HUES48 (cell line): ENCODE data around the gene ALG1.
"Not testable (repeated sequence)": the region's sequence is repeated elsewhere in the genome, so short reads cannot be mapped to it uniquely, and the experiment has no call there.

Source experiments
- H3K27ac ChIP-seq: one replicate; pipeline ENCODE4 v1.7.0; 2013; ENCODE audit warnings: low read depth, low read length, inconsistent platforms
- H3K27me3 ChIP-seq: 2 replicates; pipeline ENCODE4 v1.6.1; 2013; ENCODE audit warnings: mild to moderate bottlenecking, low read length; ENCODE audit not compliant: control insufficient read depth, insufficient read depth
- H3K36me3 ChIP-seq: 2 replicates; pipeline ENCODE4 v1.6.1; 2013; ENCODE audit warnings: low read length; ENCODE audit not compliant: control insufficient read depth, insufficient read depth
- H3K4me1 ChIP-seq: 2 replicates; pipeline ENCODE4 v1.6.1; 2013; ENCODE audit warnings: mild to moderate bottlenecking, low read length; ENCODE audit not compliant: control insufficient read depth, insufficient read depth
- H3K4me3 ChIP-seq: 2 replicates; pipeline ENCODE4 v1.5.1; 2013; ENCODE audit warnings: mild to moderate bottlenecking, low read depth, low read length
- H3K9ac ChIP-seq: 2 replicates; pipeline ENCODE4 v1.6.1; 2013; ENCODE audit warnings: mild to moderate bottlenecking, low read depth, low read length, moderate library complexity
- H3K9me3 ChIP-seq: 2 replicates; pipeline ENCODE4 v1.6.1; 2013; ENCODE audit warnings: low read length; ENCODE audit not compliant: control insufficient read depth, insufficient read depth

The ALG1 gene

GRCh38 chr16:5077304-5077703, 5.7 kb downstream of the ALG1 start:
- peaks cover 5% of the 10 kb centered on the region for H3K4me1 ChIP-seq
- no peak overlapping the region for H3K27ac ChIP-seq
- H3K36me3 ChIP-seq: peaks cover 50% of the 10 kb centered on the region
- H3K27me3 ChIP-seq: no peaks in the 10 kb centered on the region
- H3K9me3 ChIP-seq: no peaks in the 10 kb centered on the region
- H3K9ac ChIP-seq: no peak overlapping the region
- H3K4me3 ChIP-seq: no peak overlapping the region

GRCh38 chr16:5078626-5079025, 7.0 kb downstream of the ALG1 start:
- H3K9ac ChIP-seq: no peak overlapping the region
- no peaks in the 10 kb centered on the region for H3K4me1 ChIP-seq
- peaks cover 52% of the 10 kb centered on the region for H3K36me3 ChIP-seq
- H3K27me3 ChIP-seq: no peaks in the 10 kb centered on the region
- no peak overlapping the region for H3K27ac ChIP-seq
- H3K9me3 ChIP-seq: no peaks in the 10 kb centered on the region
- H3K4me3 ChIP-seq: no peak overlapping the region

- peaks cover 46% of the 10 kb centered on the region for H3K36me3 ChIP-seq
- H3K9me3 ChIP-seq: not testable (repeated sequence)
Observed at GRCh38 chr16:5080461-5080860, 8.8 kb downstream of the ALG1 start.

GRCh38 chr16:5080996-5081395, 9.4 kb downstream of the ALG1 start:
- not testable (repeated sequence) for H3K9me3 ChIP-seq, H3K4me1 ChIP-seq, H3K4me3 ChIP-seq, H3K27ac ChIP-seq, H3K27me3 ChIP-seq, H3K9ac ChIP-seq
- peaks cover 42% of the 10 kb centered on the region for H3K36me3 ChIP-seq

More at GRCh38 chr16:5080461-5080860, 8.8 kb downstream of the ALG1 start:
- H3K4me3 ChIP-seq, H3K27me3 ChIP-seq, H3K9ac ChIP-seq, H3K27ac ChIP-seq, H3K4me1 ChIP-seq: not testable (repeated sequence)

GRCh38 chr16:5083646-5084045, 12.0 kb downstream of the ALG1 start:
- peaks cover 31% of the 10 kb centered on the region for H3K36me3 ChIP-seq
- H3K27me3 ChIP-seq, H3K27ac ChIP-seq, H3K4me1 ChIP-seq, H3K9me3 ChIP-seq, H3K4me3 ChIP-seq, H3K9ac ChIP-seq: not testable (repeated sequence)

GRCh38 chr16:5084099-5084731, 12.6 kb downstream of the ALG1 start:
- H3K36me3 ChIP-seq: peaks cover 30% of the 10 kb centered on the region
- not testable (repeated sequence) for H3K4me3 ChIP-seq, H3K27me3 ChIP-seq, H3K27ac ChIP-seq, H3K9me3 ChIP-seq, H3K9ac ChIP-seq, H3K4me1 ChIP-seq

- not testable (repeated sequence) for H3K27ac ChIP-seq
- peaks cover 35% of the 10 kb centered on the region for H3K36me3 ChIP-seq
Observed at GRCh38 chr16:5084802-5085201, 13.2 kb downstream of the ALG1 start.

GRCh38 chr16:5085716-5086115, 14.1 kb downstream of the ALG1 start:
- H3K9me3 ChIP-seq, H3K9ac ChIP-seq, H3K4me3 ChIP-seq, H3K4me1 ChIP-seq, H3K27ac ChIP-seq, H3K27me3 ChIP-seq: not testable (repeated sequence)
- H3K36me3 ChIP-seq: peaks cover 44% of the 10 kb centered on the region

More at GRCh38 chr16:5084802-5085201, 13.2 kb downstream of the ALG1 start:
- H3K9ac ChIP-seq, H3K27me3 ChIP-seq, H3K4me3 ChIP-seq, H3K9me3 ChIP-seq, H3K4me1 ChIP-seq: not testable (repeated sequence)

GRCh38 chr16:5088086-5088790, 16.6 kb downstream of the ALG1 start:
- H3K9ac ChIP-seq, H3K27ac ChIP-seq, H3K4me1 ChIP-seq, H3K4me3 ChIP-seq, H3K9me3 ChIP-seq, H3K27me3 ChIP-seq: not testable (repeated sequence)
- peaks cover 34% of the 10 kb centered on the region for H3K36me3 ChIP-seq

- not testable (repeated sequence) for H3K9ac ChIP-seq, H3K27ac ChIP-seq, H3K27me3 ChIP-seq, H3K4me1 ChIP-seq, H3K9me3 ChIP-seq, H3K4me3 ChIP-seq
- H3K36me3 ChIP-seq: peaks cover 34% of the 10 kb centered on the region
Observed at GRCh38 chr16:5088936-5089335, 17.3 kb downstream of the ALG1 start.

- H3K9me3 ChIP-seq, H3K4me1 ChIP-seq, H3K9ac ChIP-seq, H3K4me3 ChIP-seq, H3K27me3 ChIP-seq, H3K27ac ChIP-seq: not testable (repeated sequence)
- H3K36me3 ChIP-seq: peaks cover 32% of the 10 kb centered on the region
Observed at GRCh38 chr16:5089911-5090555, 18.4 kb downstream of the ALG1 start.
